HG03565 (cell line): ENCODE data around the gene LCN6.
A peak's percentile ranks its signal among the peaks of the same experiment; 100 is the strongest.
"Not testable (repeated sequence)": the region's sequence is repeated elsewhere in the genome, so short reads cannot be mapped to it uniquely, and the experiment has no call there.

ENCODE experiments used
- ATAC-seq: cut with Tn5 transposase; IDR thresholded peaks from one replicate; pipeline ENCODE4 v1.9.1; 2021; ENCODE audit warnings: mild to moderate bottlenecking, moderate library complexity; ENCODE audit not compliant: unreplicated experiment

Gene LCN6

GRCh38 chr9:136784249-136784996 is 36.1 kb upstream of the LCN6 start:
- ATAC-seq: peak; percentile 17

GRCh38 chr9:136782452-136782851 is 34.1 kb upstream of the LCN6 start:
- ATAC-seq: no peak

- ATAC-seq: no peak
Observed at GRCh38 chr9:136779808-136780207, 31.5 kb upstream of the LCN6 start.

- no peak for ATAC-seq
Observed at GRCh38 chr9:136777359-136777758, 29.0 kb upstream of the LCN6 start.

- no peak for ATAC-seq
Observed at GRCh38 chr9:136776947-136777346, 28.6 kb upstream of the LCN6 start.

- ATAC-seq: no peak
Observed at GRCh38 chr9:136775191-136775590, 26.9 kb upstream of the LCN6 start.

- ATAC-seq: no peak
Observed at GRCh38 chr9:136774416-136775045, 26.2 kb upstream of the LCN6 start.

- no peak for ATAC-seq
Observed at GRCh38 chr9:136773386-136774044, 25.2 kb upstream of the LCN6 start.

- no peak for ATAC-seq
Observed at GRCh38 chr9:136771907-136772415, 23.6 kb upstream of the LCN6 start.

GRCh38 chr9:136769710-136770191 is 21.4 kb upstream of the LCN6 start:
- no peak for ATAC-seq

- ATAC-seq: not testable (repeated sequence)
Observed at GRCh38 chr9:136766410-136767120, 18.2 kb upstream of the LCN6 start.

GRCh38 chr9:136765745-136766409 is 17.6 kb upstream of the LCN6 start:
- ATAC-seq: not testable (repeated sequence)

- no peak for ATAC-seq
Observed at GRCh38 chr9:136765041-136765440, 16.7 kb upstream of the LCN6 start.

- no peak for ATAC-seq
Observed at GRCh38 chr9:136764301-136764891, 16.1 kb upstream of the LCN6 start, which contains the start of gene LCN15. Gene LCN15, minus strand, starts transcription at chr9:136764518. Its CDS starts 30 bp downstream, at chr9:136764488.

GRCh38 chr9:136763649-136764035 is 15.3 kb upstream of the LCN6 start:
- no peak for ATAC-seq

GRCh38 chr9:136762915-136763648 is 14.8 kb upstream of the LCN6 start:
- ATAC-seq: no peak

- no peak for ATAC-seq
Observed at GRCh38 chr9:136762221-136762691, 13.9 kb upstream of the LCN6 start.

GRCh38 chr9:136761545-136761981 is 13.2 kb upstream of the LCN6 start:
- ATAC-seq: no peak
